GM23338 (cell line): Measurements from ENCODE around the gene GRK3. TPM values are rescaled to one million over a fixed set of nuclear protein-coding genes. Genes with fewer than 3 reads are reported as not detected.

Source experiments
- ATAC-seq: fragments of 200-7000 bp; cut with Tn5 transposase; 3 replicates; pipeline ENCODE4 v1.9.1; 2020
- DNase-seq: peaks from one replicate; pipeline ENCODE4 v3.0.0-alpha.2; 2015; ENCODE audit warnings: low spot score
- H2AFZ ChIP-seq: fragments of 200-600 bp; sonication (generic); 2 replicates; pipeline ENCODE4 v1.8.0; 2016; ENCODE audit warnings: antibody characterized with exemption, mild to moderate bottlenecking, moderate library complexity
- H3F3A ChIP-seq: fragments of 200-600 bp; sonication (generic); replicated peaks from 2 replicates; pipeline ENCODE4 v1.8.0; 2017; ENCODE audit warnings: antibody characterized with exemption, mixed run types, low read depth
- H3K27ac ChIP-seq: fragments of 200-600 bp; sonication (generic); 2 replicates; pipeline ENCODE4 v1.6.1; 2016; ENCODE audit warnings: low read depth
- H3K27me3 ChIP-seq: fragments of 200-600 bp; sonication (generic); 2 replicates; pipeline ENCODE4 v1.8.0; 2016; ENCODE audit warnings: mild to moderate bottlenecking, mixed run types, moderate library complexity; ENCODE audit not compliant: insufficient read depth
- H3K36me3 ChIP-seq: fragments of 200-600 bp; sonication (generic); 2 replicates; pipeline ENCODE4 v1.8.0; 2016; ENCODE audit warnings: mild to moderate bottlenecking; ENCODE audit not compliant: insufficient read depth
- H3K4me1 ChIP-seq: fragments of 200-600 bp; sonication (generic); 2 replicates; pipeline ENCODE4 v1.8.0; 2016; ENCODE audit warnings: mild to moderate bottlenecking, moderate library complexity; ENCODE audit not compliant: insufficient read depth
- H3K4me2 ChIP-seq: fragments of 200-600 bp; sonication (generic); 2 replicates; pipeline ENCODE4 v1.7.1; 2017; ENCODE audit warnings: mixed run types
- H3K4me3 ChIP-seq: fragments of 200-600 bp; sonication (generic); 2 replicates; pipeline ENCODE4 v1.6.1; 2016; ENCODE audit warnings: mixed run types
- H3K79me2 ChIP-seq: fragments of 200-600 bp; sonication (generic); replicated peaks from 2 replicates; pipeline ENCODE4 v1.8.0; 2017; ENCODE audit warnings: mild to moderate bottlenecking; ENCODE audit not compliant: insufficient read depth
- H3K9me2 ChIP-seq: fragments of 200-600 bp; sonication (generic); 2 replicates; pipeline ENCODE4 v1.8.0; 2017; ENCODE audit not compliant: insufficient read depth
- H4K20me1 ChIP-seq: fragments of 200-600 bp; sonication (generic); replicated peaks from 2 replicates; pipeline ENCODE4 v1.8.0; 2017; ENCODE audit warnings: mild to moderate bottlenecking; ENCODE audit not compliant: insufficient read depth
- H3K27ac Mint-ChIP-seq: 2 replicates; pipeline ENCODE4 v1.8.0; 2020; ENCODE audit warnings: inconsistent platforms, mild to moderate bottlenecking, moderate library complexity, mixed read lengths
- H3K27me3 Mint-ChIP-seq: 3 replicates; pipeline ENCODE4 v1.8.0; 2022; ENCODE audit warnings: low read depth, mild to moderate bottlenecking, moderate library complexity, mixed read lengths, inconsistent platforms; ENCODE audit not compliant: insufficient read depth, poor library complexity
- H3K36me3 Mint-ChIP-seq: 3 replicates; pipeline ENCODE4 v1.8.0; 2021; ENCODE audit warnings: low read depth, mild to moderate bottlenecking, inconsistent platforms, moderate library complexity, mixed read lengths
- H3K4me1 Mint-ChIP-seq: 3 replicates; pipeline ENCODE4 v1.8.0; 2020; ENCODE audit warnings: mild to moderate bottlenecking, inconsistent platforms, mixed read lengths
- H3K4me3 Mint-ChIP-seq: 3 replicates; pipeline ENCODE4 v1.8.0; 2021; ENCODE audit warnings: moderate library complexity, mild to moderate bottlenecking, inconsistent platforms, mixed read lengths
- H3K9me3 Mint-ChIP-seq: 3 replicates; pipeline ENCODE4 v1.8.0; 2020; ENCODE audit warnings: moderate library complexity, mild to moderate bottlenecking, inconsistent platforms, mixed read lengths
- CREB1 ChIP-seq: fragments of 250-450 bp; sonication (Bioruptor Pico); IDR thresholded peaks from 2 replicates; pipeline ENCODE4 v1.5.0; 2020; ENCODE audit warnings: low read depth, mild to moderate bottlenecking, moderate library complexity
- EZH2 ChIP-seq: fragments of 200-600 bp; sonication (generic); IDR thresholded peaks from one replicate; pipeline ENCODE4 v1.8.0; 2017; ENCODE audit warnings: antibody characterized with exemption, mild to moderate bottlenecking, low read depth; ENCODE audit not compliant: unreplicated experiment
- NANOG ChIP-seq: IDR thresholded peaks from 2 replicates; pipeline ENCODE4 v1.6.1; 2016; ENCODE audit warnings: antibody characterized with exemption, borderline replicate concordance
- POLR2AphosphoS5 ChIP-seq: IDR thresholded peaks from 2 replicates; pipeline ENCODE4 v1.6.1; 2016; ENCODE audit warnings: antibody characterized with exemption, low read depth
- REST ChIP-seq: IDR thresholded peaks from one replicate; pipeline ENCODE4 v1.6.1; 2018; ENCODE audit warnings: antibody characterized with exemption; ENCODE audit not compliant: unreplicated experiment
- STAT1 ChIP-seq: IDR thresholded peaks from one replicate; pipeline ENCODE4 v1.6.1; 2016; ENCODE audit warnings: antibody characterized with exemption; ENCODE audit not compliant: unreplicated experiment
- ZNF114 ChIP-seq: fragments of 250-450 bp; sonication (Bioruptor Pico); IDR thresholded peaks from 2 replicates; pipeline ENCODE4 v1.5.0; 2020; ENCODE audit warnings: mild to moderate bottlenecking, moderate library complexity
- ZNF462 ChIP-seq: fragments of 250-450 bp; sonication (Bioruptor Pico); IDR thresholded peaks from 2 replicates; pipeline ENCODE4 v1.5.0; 2020; ENCODE audit warnings: mild to moderate bottlenecking, moderate library complexity
- polyA plus RNA-seq: library from polyadenylated mRNA; unstranded; fragments of >200 nt; fragmentation: Nextera tagmentation; extraction: Ambion mirVana; gene quantifications from 2 replicates; pipeline ENCODE4 v1.2.1, GENCODE V29; 2016
- total RNA-seq: library from RNA; depleted of rRNA; stranded (reverse); fragments of >200 nt; shearing (Covaris generic); gene quantifications from 2 replicates; pipeline ENCODE4 v1.2.3, GENCODE V29; 2014

The GRK3 gene
- total and polyA plus RNA-seq, 2 experiments from 2014 or later: 6.0 to 25.3 TPM

- no peak overlapping the region for H2AFZ ChIP-seq
- H3K4me1 Mint-ChIP-seq: peaks cover 7% of the 10 kb centered on the region
- H3K79me2 ChIP-seq: no peaks in the 10 kb centered on the region
- H3K4me3 ChIP-seq: no peak overlapping the region
- H3K27me3 Mint-ChIP-seq: no peaks in the 10 kb centered on the region
- H3K36me3 Mint-ChIP-seq: no peaks in the 10 kb centered on the region
- H3K27me3 ChIP-seq: no peaks in the 10 kb centered on the region
- H3K4me3 Mint-ChIP-seq: no peak overlapping the region
- no peak overlapping the region for H3K27ac Mint-ChIP-seq
- no peaks in the 10 kb centered on the region; the same call in 1 of the 2 replicates for H3K4me1 ChIP-seq
- H3K9me2 ChIP-seq: no peaks in the 10 kb centered on the region
- H3F3A ChIP-seq: no peaks in the 10 kb centered on the region
- H3K27ac ChIP-seq: no peak overlapping the region
- TF ChIP-seq ZNF462 (CRISPR knock-in tag) (no peak), NANOG (no peak), REST (no peak), CREB1 (CRISPR knock-in tag) (no peak), EZH2 (no peak), STAT1 (no peak), ZNF114 (CRISPR knock-in tag) (no peak), POLR2AphosphoS5 (no peak)
- H3K36me3 ChIP-seq: no peaks in the 10 kb centered on the region
- peak; percentile 31; the same call in 1 of the 3 replicates for ATAC-seq
- H3K9me3 Mint-ChIP-seq: 0 out of 3 replicates have a peak, but pooled peaks cover 4% of the 10 kb centered on the region
- no peak overlapping the region for H3K4me2 ChIP-seq
- no peaks in the 10 kb centered on the region for H4K20me1 ChIP-seq
- no peak for DNase-seq
Measured at GRCh38 chr22:25554238-25554671, 10.2 kb upstream of the GRK3 start.
